ENCODE results near the gene EHF. TPM values are rescaled to one million over a fixed set of nuclear protein-coding genes. Genes with fewer than 3 reads are reported as not detected.
A peak's percentile ranks its signal among the peaks of the same experiment; 100 is the strongest.

Gene EHF
- total and polyA plus RNA-seq, 2 of the 13 experiments (the other 11 are each of a cell fraction or from before 2014, with no cell fraction given) = 0.04 to 0.46 TPM

DNA sequence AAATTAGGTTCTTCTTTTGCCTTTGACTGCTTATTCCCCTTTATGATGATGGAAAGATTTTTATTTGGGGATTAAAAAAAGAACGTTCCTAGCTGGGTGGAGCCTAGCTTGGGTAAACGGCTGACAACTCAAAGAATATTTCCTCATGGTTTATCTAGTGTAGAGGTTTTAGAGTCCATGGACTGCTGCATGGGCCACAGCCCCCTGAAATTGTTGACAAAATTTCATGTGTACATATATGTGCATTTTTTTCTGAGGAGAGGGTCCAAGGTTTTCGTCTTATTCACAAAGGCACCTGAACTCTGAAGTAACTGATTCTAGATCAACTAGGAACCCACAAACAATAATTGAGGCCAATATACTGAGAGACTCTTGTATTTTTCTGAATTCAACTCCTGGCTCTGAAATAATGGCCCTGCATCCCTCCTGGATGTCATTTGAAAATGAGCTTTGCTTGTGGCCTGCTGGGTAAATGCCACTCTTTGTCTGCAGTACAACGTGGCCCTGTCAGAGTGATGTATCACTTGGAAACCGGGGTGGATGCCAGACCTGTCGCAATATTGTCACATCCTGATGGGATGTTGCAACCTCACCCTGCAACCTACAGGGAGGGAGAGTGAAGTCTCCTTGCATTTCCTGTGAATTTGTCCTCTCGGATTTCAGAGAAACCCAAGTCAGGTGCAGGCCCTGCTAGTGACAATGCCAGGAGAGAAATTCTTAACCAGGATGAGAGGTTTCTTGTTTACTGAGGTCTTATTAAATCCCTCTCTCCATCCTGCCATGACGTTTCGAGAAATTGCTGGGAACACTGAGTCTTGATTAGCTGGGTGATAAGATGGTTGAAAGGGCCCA lies 33.8 kb downstream of the EHF start (continued):
- TF ChIP-seq, protein P1, sequence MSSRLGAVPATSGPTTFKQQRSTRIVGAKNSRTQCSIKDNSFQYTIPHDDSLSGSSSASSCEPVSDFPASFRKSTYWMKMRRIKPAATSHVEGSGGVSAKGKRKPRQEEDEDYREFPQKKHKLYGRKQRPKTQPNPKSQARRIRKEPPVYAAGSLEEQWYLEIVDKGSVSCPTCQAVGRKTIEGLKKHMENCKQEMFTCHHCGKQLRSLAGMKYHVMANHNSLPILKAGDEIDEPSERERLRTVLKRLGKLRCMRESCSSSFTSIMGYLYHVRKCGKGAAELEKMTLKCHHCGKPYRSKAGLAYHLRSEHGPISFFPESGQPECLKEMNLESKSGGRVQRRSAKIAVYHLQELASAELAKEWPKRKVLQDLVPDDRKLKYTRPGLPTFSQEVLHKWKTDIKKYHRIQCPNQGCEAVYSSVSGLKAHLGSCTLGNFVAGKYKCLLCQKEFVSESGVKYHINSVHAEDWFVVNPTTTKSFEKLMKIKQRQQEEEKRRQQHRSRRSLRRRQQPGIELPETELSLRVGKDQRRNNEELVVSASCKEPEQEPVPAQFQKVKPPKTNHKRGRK (CRISPR knock-in tag; IDR thresholded peaks at IDR 0.05) = no peak
- TF ChIP-seq CEBPB (IDR thresholded peaks at IDR 0.05; ENCODE audit: borderline replicate concordance, low read depth, low read length) (peak; percentile 100), SMC3 (IDR thresholded peaks at IDR 0.05; ENCODE audit: low read length) (peak; percentile 82), RAD21 (CRISPR knock-in tag; IDR thresholded peaks at IDR 0.05) (no peak), ZBTB8A (CRISPR knock-in tag; IDR thresholded peaks at IDR 0.05; ENCODE audit: borderline replicate concordance, low read depth) (peak; percentile 44; the same call in 1 of the 2 replicates), ZNF33A (CRISPR knock-in tag; IDR thresholded peaks at IDR 0.05; ENCODE audit: borderline replicate concordance) (no peak), ZNF782 (CRISPR knock-in tag; IDR thresholded peaks at IDR 0.05; ENCODE audit: borderline replicate concordance) (no peak), ZMYM2 (CRISPR knock-in tag; IDR thresholded peaks at IDR 0.05) (peak; percentile 84; the same call in 1 of the 2 replicates), ZNF660 (CRISPR knock-in tag; IDR thresholded peaks at IDR 0.05; ENCODE audit: borderline replicate concordance, low read depth) (no peak), POLR2G (IDR thresholded peaks at IDR 0.05; ENCODE audit: low read depth, low read length) (peak; percentile 75), ZBTB42 (CRISPR knock-in tag; IDR thresholded peaks at IDR 0.05) (no peak), RFX1 (IDR thresholded peaks at IDR 0.05) (peak; percentile 50; the same call in 1 of the 2 replicates), RARA (CRISPR knock-in tag; IDR thresholded peaks at IDR 0.05) (peak; percentile 89)
- TF ChIP-seq, protein P2, sequence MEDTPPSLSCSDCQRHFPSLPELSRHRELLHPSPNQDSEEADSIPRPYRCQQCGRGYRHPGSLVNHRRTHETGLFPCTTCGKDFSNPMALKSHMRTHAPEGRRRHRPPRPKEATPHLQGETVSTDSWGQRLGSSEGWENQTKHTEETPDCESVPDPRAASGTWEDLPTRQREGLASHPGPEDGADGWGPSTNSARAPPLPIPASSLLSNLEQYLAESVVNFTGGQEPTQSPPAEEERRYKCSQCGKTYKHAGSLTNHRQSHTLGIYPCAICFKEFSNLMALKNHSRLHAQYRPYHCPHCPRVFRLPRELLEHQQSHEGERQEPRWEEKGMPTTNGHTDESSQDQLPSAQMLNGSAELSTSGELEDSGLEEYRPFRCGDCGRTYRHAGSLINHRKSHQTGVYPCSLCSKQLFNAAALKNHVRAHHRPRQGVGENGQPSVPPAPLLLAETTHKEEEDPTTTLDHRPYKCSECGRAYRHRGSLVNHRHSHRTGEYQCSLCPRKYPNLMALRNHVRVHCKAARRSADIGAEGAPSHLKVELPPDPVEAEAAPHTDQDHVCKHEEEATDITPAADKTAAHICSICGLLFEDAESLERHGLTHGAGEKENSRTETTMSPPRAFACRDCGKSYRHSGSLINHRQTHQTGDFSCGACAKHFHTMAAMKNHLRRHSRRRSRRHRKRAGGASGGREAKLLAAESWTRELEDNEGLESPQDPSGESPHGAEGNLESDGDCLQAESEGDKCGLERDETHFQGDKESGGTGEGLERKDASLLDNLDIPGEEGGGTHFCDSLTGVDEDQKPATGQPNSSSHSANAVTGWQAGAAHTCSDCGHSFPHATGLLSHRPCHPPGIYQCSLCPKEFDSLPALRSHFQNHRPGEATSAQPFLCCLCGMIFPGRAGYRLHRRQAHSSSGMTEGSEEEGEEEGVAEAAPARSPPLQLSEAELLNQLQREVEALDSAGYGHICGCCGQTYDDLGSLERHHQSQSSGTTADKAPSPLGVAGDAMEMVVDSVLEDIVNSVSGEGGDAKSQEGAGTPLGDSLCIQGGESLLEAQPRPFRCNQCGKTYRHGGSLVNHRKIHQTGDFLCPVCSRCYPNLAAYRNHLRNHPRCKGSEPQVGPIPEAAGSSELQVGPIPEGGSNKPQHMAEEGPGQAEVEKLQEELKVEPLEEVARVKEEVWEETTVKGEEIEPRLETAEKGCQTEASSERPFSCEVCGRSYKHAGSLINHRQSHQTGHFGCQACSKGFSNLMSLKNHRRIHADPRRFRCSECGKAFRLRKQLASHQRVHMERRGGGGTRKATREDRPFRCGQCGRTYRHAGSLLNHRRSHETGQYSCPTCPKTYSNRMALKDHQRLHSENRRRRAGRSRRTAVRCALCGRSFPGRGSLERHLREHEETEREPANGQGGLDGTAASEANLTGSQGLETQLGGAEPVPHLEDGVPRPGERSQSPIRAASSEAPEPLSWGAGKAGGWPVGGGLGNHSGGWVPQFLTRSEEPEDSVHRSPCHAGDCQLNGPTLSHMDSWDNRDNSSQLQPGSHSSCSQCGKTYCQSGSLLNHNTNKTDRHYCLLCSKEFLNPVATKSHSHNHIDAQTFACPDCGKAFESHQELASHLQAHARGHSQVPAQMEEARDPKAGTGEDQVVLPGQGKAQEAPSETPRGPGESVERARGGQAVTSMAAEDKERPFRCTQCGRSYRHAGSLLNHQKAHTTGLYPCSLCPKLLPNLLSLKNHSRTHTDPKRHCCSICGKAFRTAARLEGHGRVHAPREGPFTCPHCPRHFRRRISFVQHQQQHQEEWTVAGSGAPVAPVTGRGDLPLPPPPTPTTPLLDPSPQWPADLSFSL (CRISPR knock-in tag; IDR thresholded peaks at IDR 0.05) = peak; percentile 75; the same call in 1 of the 2 replicates
- TF ChIP-seq, protein P3, sequence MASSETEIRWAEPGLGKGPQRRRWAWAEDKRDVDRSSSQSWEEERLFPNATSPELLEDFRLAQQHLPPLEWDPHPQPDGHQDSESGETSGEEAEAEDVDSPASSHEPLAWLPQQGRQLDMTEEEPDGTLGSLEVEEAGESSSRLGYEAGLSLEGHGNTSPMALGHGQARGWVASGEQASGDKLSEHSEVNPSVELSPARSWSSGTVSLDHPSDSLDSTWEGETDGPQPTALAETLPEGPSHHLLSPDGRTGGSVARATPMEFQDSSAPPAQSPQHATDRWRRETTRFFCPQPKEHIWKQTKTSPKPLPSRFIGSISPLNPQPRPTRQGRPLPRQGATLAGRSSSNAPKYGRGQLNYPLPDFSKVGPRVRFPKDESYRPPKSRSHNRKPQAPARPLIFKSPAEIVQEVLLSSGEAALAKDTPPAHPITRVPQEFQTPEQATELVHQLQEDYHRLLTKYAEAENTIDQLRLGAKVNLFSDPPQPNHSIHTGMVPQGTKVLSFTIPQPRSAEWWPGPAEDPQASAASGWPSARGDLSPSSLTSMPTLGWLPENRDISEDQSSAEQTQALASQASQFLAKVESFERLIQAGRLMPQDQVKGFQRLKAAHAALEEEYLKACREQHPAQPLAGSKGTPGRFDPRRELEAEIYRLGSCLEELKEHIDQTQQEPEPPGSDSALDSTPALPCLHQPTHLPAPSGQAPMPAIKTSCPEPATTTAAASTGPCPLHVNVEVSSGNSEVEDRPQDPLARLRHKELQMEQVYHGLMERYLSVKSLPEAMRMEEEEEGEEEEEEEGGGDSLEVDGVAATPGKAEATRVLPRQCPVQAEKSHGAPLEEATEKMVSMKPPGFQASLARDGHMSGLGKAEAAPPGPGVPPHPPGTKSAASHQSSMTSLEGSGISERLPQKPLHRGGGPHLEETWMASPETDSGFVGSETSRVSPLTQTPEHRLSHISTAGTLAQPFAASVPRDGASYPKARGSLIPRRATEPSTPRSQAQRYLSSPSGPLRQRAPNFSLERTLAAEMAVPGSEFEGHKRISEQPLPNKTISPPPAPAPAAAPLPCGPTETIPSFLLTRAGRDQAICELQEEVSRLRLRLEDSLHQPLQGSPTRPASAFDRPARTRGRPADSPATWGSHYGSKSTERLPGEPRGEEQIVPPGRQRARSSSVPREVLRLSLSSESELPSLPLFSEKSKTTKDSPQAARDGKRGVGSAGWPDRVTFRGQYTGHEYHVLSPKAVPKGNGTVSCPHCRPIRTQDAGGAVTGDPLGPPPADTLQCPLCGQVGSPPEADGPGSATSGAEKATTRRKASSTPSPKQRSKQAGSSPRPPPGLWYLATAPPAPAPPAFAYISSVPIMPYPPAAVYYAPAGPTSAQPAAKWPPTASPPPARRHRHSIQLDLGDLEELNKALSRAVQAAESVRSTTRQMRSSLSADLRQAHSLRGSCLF (CRISPR knock-in tag; IDR thresholded peaks at IDR 0.05; ENCODE audit: borderline replicate concordance) = no peak

Measured in HepG2 (cell line).